Epithelial cell of prostate (primary cell): ENCODE results near the gene SLC27A4.
"Not testable (repeated sequence)": the region's sequence is repeated elsewhere in the genome, so short reads cannot be mapped to it uniquely, and the experiment has no call there.

Source experiments
- DNase-seq: peaks from one replicate; pipeline ENCODE4 v3.0.0-alpha.2; 2011; ENCODE audit warnings: low read depth, low spot score
- H3K27ac ChIP-seq: fragments of 450-650 bp; 2 replicates; pipeline ENCODE4 v1.5.1; 2017; ENCODE audit warnings: mild to moderate bottlenecking

The SLC27A4 gene

GRCh38 chr9:128323212-128323730 is 17.1 kb upstream of the SLC27A4 start:
- peak overlapping the region; percentile 87 for H3K27ac ChIP-seq
- no peak for DNase-seq

- no peak for DNase-seq
- H3K27ac ChIP-seq, result peak overlapping the region; percentile 87
Observed at GRCh38 chr9:128323791-128324190, 16.5 kb upstream of the SLC27A4 start.

- DNase-seq, result no peak
- H3K27ac ChIP-seq, result no peak overlapping the region
Observed at GRCh38 chr9:128324401-128324800, 15.9 kb upstream of the SLC27A4 start.

GRCh38 chr9:128325629-128326028 is 14.7 kb upstream of the SLC27A4 start:
- DNase-seq, result no peak
- no peak overlapping the region for H3K27ac ChIP-seq

GRCh38 chr9:128333451-128333869 is 6.9 kb upstream of the SLC27A4 start:
- DNase-seq, result no peak
- H3K27ac ChIP-seq, result no peak overlapping the region

- DNase-seq, result no peak
- H3K27ac ChIP-seq, result no peak overlapping the region
Observed at GRCh38 chr9:128335161-128335560, 5.2 kb upstream of the SLC27A4 start.

- no peak overlapping the region for H3K27ac ChIP-seq
- DNase-seq, result no peak
Observed at GRCh38 chr9:128335914-128336313, 4.4 kb upstream of the SLC27A4 start.

GRCh38 chr9:128337936-128338335 is 2.4 kb upstream of the SLC27A4 start:
- DNase-seq, result no peak
- H3K27ac ChIP-seq, result no peak overlapping the region

GRCh38 chr9:128338852-128339614 is 1.3 kb upstream of the SLC27A4 start:
- H3K27ac ChIP-seq, result peak overlapping the region; percentile 79
- not testable (repeated sequence) for DNase-seq

GRCh38 chr9:128340691-128341434 is 536 bp downstream of the SLC27A4 start:
- DNase-seq, result no peak
- peak overlapping the region; percentile 79 for H3K27ac ChIP-seq

- peak overlapping the region; percentile 79 for H3K27ac ChIP-seq
- DNase-seq, result no peak
Observed at GRCh38 chr9:128341435-128341849, 1.1 kb downstream of the SLC27A4 start.

GRCh38 chr9:128342971-128343680 is 2.8 kb downstream of the SLC27A4 start:
- no peak overlapping the region for H3K27ac ChIP-seq
- no peak for DNase-seq

- no peak for DNase-seq
- no peak overlapping the region for H3K27ac ChIP-seq
Observed at GRCh38 chr9:128343855-128344254, 3.5 kb downstream of the SLC27A4 start.

GRCh38 chr9:128344931-128345605 is 4.7 kb downstream of the SLC27A4 start:
- no peak overlapping the region for H3K27ac ChIP-seq
- DNase-seq, result no peak

GRCh38 chr9:128349125-128349524 is 8.8 kb downstream of the SLC27A4 start:
- no peak overlapping the region for H3K27ac ChIP-seq
- DNase-seq, result no peak

GRCh38 chr9:128349772-128350171 is 9.4 kb downstream of the SLC27A4 start:
- no peak overlapping the region for H3K27ac ChIP-seq
- DNase-seq, result no peak

- DNase-seq, result no peak
- no peak overlapping the region for H3K27ac ChIP-seq
Observed at GRCh38 chr9:128355451-128355850, 15.1 kb downstream of the SLC27A4 start.

GRCh38 chr9:128358090-128358489 is 17.8 kb downstream of the SLC27A4 start:
- DNase-seq, result no peak
- no peak overlapping the region for H3K27ac ChIP-seq

GRCh38 chr9:128358861-128359260 is 18.5 kb downstream of the SLC27A4 start:
- no peak for DNase-seq

GRCh38 chr9:128360826-128361225 is 20.5 kb downstream of the SLC27A4 start:
- no peak for DNase-seq
- H3K27ac ChIP-seq, result no peak overlapping the region

More at GRCh38 chr9:128358861-128359260, 18.5 kb downstream of the SLC27A4 start:
- H3K27ac ChIP-seq, result no peak overlapping the region
